Ovary (tissue), 9 donors: ENCODE measurements around the gene SIT1. TPM values are rescaled to one million over a fixed set of nuclear protein-coding genes. Genes with fewer than 3 reads are reported as not detected.

ENCODE experiments used
- DNase-seq, 5 donors: peaks; one replicate each; pipeline ENCODE4 v3.0.0-alpha.2; 2019 to 2020
- H3K27ac ChIP-seq, 2 donors: fragments of 200-600 bp; one replicate each; pipeline versions ENCODE4 v1.5.1 to v1.8.0; 2019 to 2022
- H3K27me3 ChIP-seq: fragments of 200-600 bp; one replicate; pipeline ENCODE4 v1.8.0; 2022
- H3K36me3 ChIP-seq: fragments of 200-600 bp; sonication (generic); one replicate; pipeline ENCODE4 v1.5.1; 2019
- H3K4me1 ChIP-seq: one replicate; pipeline ENCODE4 v1.8.1; 2013; ENCODE audit warnings: mild to moderate bottlenecking, moderate library complexity; ENCODE audit not compliant: insufficient read depth
- H3K4me3 ChIP-seq: fragments of 200-600 bp; sonication (generic); one replicate; pipeline ENCODE4 v1.5.1; 2017
- H3K9me3 ChIP-seq, 2 donors: fragments of 200-600 bp in 1 of 2; sonication (generic) in 1 of 2; one replicate each; pipeline versions ENCODE4 v1.5.1 to v1.8.1; 2013 to 2019; ENCODE audit warnings: mild to moderate bottlenecking in 1 of 2, moderate library complexity in 1 of 2
- EP300 ChIP-seq: sonication (generic); formaldehyde crosslinking; IDR thresholded peaks from one replicate; pipeline ENCODE4 v1.6.1; 2017; ENCODE audit warnings: antibody characterized with exemption
- POLR2A ChIP-seq: fragments of 450-650 bp; IDR thresholded peaks from one replicate; pipeline ENCODE4 v1.6.1; 2017; ENCODE audit warnings: antibody characterized with exemption, mild to moderate bottlenecking, moderate library complexity
- WGBS, 3 donors: extraction: QIAGEN DNeasy Blood & Tissue Kit in 1 of 3; methylation state at CpG; one replicate each; pipeline versions ENCODE4 v1.1.5 to v1.1.7; 2013 to 2017; 5-methylcytosine and 5-hydroxymethylcytosine counted together
- intact Hi-C, 4 donors: fragments of 100-400 bp; cut with DNase I; formaldehyde crosslinking; loops; one replicate each; pipeline versions ENCODE4 v1.11.0 to v1.15.1; 2022 to 2023
- polyA plus RNA-seq, 2 donors: library from polyadenylated mRNA; stranded (reverse); fragments of 200-250 nt in 1 of 2; fragments of 350-450 nt in 1 of 2; fragmentation: Illumina TruSeq in 1 of 2; extraction: RNeasy Lipid Tissue Mini Kit (QIAGEN cat#74804) in 1 of 2; gene quantifications; one replicate each; pipeline ENCODE4 v1.2.3, GENCODE V29; 2013 to 2014
- total RNA-seq, 7 donors: library from RNA; depleted of rRNA in 2 of 7; stranded (reverse); fragments of >200 nt in 2 of 7; fragmentation: NEBNext Ultra II Directional in 3 of 7; extraction: Animal tissue kit (Norgen Biotek cat#: 25700) in 3 of 7; gene quantifications; one replicate each; pipeline versions ENCODE4 v1.1.0 to v1.2.4, GENCODE V29; 2016 to 2023
- TF ChIP-seq, protein P1 (sequence below), 3 donors: fragments of 450-650 bp in 2 of 3; fragments of 200-600 bp in 1 of 3; IDR thresholded peaks; one replicate each; pipeline versions ENCODE4 v1.5.1 to v1.8.0; 2016 to 2022; ENCODE audit warnings: antibody characterized with exemption in 3 of 3, mild to moderate bottlenecking in 1 of 3
- donor health status: DM: no; HTN: no; CAD: no; lungs with moderate emphysema.
- donor health status: DM: no; HTN: no; CAD: no.
- donor health status: Bipolar disorder and iron deficiency.
- donor health status: DM: yes; HTN: yes; CAD: no.
- donor health status: DM: no; HTN: no; CAD: no.
- donor health status: DM: yes; HTN: yes; CAD: no.

The SIT1 gene
- total and polyA plus RNA-seq, 9 donors: 0.20 to 0.82 (median 0.56) TPM; not detected in 3

DNA sequence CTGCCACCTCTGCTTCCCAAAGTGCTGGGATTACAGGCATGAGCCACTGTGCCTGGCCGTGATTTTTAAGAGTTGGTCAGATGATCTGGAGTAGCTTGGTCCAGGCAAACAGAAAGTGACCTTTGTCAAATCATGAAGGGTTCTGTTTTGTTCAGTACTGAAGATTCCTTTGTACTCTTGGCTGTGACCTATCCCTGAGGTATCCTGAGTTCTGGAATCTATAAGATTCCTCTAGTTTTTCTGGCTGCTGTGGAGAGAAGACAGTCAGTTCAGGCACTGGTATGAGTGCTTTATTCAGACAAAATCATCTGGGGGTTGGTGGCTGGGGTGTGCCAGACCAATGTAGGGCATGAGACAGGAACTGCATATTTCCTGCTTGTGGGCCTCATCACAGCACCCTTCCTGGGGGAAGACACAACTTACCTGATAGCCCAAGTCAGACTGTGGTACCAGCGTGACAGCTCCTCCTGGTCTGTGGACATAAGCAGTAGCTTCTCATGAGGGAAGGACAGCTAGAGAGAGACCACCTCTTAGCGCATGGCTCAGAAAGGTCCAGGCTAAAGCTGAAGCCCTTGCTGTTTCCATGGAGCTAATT is 11.1 kb upstream of the SIT1 start:
- Histone ChIP-seq H3K36me3 (no peaks in the 10 kb centered on the region), H3K4me1 (no peaks in the 10 kb centered on the region), H3K27me3 (no peaks in the 10 kb centered on the region), H3K27ac (no peak overlapping the region), H3K4me3 (no peak overlapping the region), H3K9me3 (no peaks in the 10 kb centered on the region)
- 67 to 75% (median 72%) methylated on average over 3 of the region's 3 CpGs for WGBS, 3 donors
- DNase-seq: no peak
- TF ChIP-seq POLR2A (no peak), EP300 (no peak)
- TF ChIP-seq, protein P1, sequence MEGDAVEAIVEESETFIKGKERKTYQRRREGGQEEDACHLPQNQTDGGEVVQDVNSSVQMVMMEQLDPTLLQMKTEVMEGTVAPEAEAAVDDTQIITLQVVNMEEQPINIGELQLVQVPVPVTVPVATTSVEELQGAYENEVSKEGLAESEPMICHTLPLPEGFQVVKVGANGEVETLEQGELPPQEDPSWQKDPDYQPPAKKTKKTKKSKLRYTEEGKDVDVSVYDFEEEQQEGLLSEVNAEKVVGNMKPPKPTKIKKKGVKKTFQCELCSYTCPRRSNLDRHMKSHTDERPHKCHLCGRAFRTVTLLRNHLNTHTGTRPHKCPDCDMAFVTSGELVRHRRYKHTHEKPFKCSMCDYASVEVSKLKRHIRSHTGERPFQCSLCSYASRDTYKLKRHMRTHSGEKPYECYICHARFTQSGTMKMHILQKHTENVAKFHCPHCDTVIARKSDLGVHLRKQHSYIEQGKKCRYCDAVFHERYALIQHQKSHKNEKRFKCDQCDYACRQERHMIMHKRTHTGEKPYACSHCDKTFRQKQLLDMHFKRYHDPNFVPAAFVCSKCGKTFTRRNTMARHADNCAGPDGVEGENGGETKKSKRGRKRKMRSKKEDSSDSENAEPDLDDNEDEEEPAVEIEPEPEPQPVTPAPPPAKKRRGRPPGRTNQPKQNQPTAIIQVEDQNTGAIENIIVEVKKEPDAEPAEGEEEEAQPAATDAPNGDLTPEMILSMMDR (IDR thresholded peaks at IDR 0.05): no peak
- intact Hi-C loops: loop anchor here in 2 of 4 donors (5.0 kb wide), 2 partner anchors 65 to 70 kb away; partner anchors contain the start of genes CREB3 (in 1 of the 2) and TLN1 (in 1 of the 2)

DNA sequence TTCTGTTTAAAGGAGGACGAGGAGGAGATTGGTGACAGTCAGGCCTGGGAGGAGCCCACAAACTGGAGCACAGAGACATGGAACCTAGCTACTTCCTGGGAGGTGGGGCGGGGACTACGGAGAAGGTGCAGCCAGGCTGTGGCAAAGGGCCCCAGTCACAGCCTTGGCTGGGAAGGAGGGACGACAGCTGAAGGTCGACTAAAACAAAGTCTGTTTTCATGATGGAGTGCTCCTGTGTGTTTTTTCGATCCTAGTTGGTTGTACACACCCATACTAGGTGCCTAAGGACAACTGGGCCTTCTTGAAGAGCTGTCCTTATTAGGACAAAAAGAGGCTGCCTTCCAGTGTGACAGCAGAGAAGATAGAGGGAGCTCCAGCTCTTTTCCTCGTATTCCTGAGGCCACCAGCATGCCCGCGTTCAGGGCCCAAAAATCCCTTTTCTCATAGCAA is 10.3 kb upstream of the SIT1 start:
- H3K27ac ChIP-seq: no peak overlapping the region
- no peaks in the 10 kb centered on the region for H3K36me3 ChIP-seq
- intact Hi-C loops: loop anchor here in 2 of 4 donors (5.0 kb wide), 2 partner anchors 66 to 71 kb away; partner anchors contain the start of genes CREB3 (in 1 of the 2) and TLN1 (in 1 of the 2)
- H3K27me3 ChIP-seq: no peaks in the 10 kb centered on the region
- no peak for DNase-seq
- 40 to 52% (median 47%) methylated on average over 9 of the region's 9 CpGs for WGBS, 3 donors
- no peak overlapping the region for H3K4me3 ChIP-seq
- no peaks in the 10 kb centered on the region for H3K9me3 ChIP-seq
- no peaks in the 10 kb centered on the region for H3K4me1 ChIP-seq
- TF ChIP-seq, protein P1 (IDR thresholded peaks at IDR 0.05): peak in 1 of 3 donors; percentile 22
- no peak for TF ChIP-seq POLR2A
- TF ChIP-seq EP300: no peak

DNA sequence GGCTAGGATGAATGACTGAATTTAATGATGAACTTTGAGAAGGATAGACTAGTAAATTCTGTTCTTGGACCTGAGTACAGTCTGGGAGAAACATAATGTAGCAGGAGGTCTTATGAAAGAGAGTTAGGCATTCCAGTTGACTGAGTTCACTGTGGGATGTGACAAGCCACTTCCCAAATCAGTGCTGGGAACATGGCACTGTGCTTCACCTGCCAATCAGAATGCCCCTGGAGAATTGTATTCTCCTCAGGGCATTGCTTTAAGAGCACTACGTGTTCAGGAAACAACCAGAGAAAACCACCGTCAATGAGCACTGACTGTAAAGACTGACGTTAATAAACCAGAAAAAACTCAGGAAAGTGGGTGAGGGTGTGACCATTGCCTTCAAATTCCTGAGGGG is 8.6 kb upstream of the SIT1 start:
- intact Hi-C loops: loop anchor here in 2 of 4 donors (2.0 to 10.0 kb wide), 4 partner anchors 29 to 165 kb away; partner anchors contain the start of genes RUSC2 (in 1 of the 2) and TPM2 (in 1 of the 2)
- H3K27ac ChIP-seq: no peak overlapping the region

DNA sequence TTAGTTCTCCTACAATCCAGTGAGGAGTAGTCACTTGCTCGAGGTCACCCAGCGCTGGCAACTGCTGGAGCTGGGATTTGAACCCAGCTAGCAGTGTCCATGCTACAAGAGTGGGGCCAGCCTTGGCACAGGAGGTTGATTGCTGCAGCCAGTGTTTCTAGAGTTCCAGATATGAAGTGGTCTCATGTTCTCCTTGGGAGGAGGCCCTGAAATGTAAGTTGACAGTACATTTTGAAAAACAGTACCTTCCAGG is 8.2 kb upstream of the SIT1 start:
- Histone ChIP-seq H3K4me3 (peak overlapping the region; percentile 94), H3K36me3 (no peaks in the 10 kb centered on the region), H3K27ac (peak overlapping the region in 1 of 2 donors; percentile 97), H3K9me3 (no peaks in the 10 kb centered on the region), H3K4me1 (no peaks in the 10 kb centered on the region), H3K27me3 (no peaks in the 10 kb centered on the region)
- 0 to 3% (median 0%) methylated on average over 2 of the region's 2 CpGs for WGBS, 3 donors
- intact Hi-C loops: loop anchor here in 2 of 4 donors (2.0 to 10.0 kb wide), 4 partner anchors 30 to 164 kb away; partner anchors contain the start of genes RUSC2 (in 1 of the 2) and TPM2 (in 1 of the 2)
- TF ChIP-seq POLR2A (no peak), EP300 (no peak)
- TF ChIP-seq, protein P1 (IDR thresholded peaks at IDR 0.05): no peak
- DNase-seq: peak in 2 of 5 donors; percentile 55 to 64

More for the DNA sequence above, 8.6 kb upstream of the SIT1 start:
- Histone ChIP-seq H3K4me3 (peak overlapping the region; percentile 94), H3K36me3 (no peaks in the 10 kb centered on the region), H3K27me3 (no peaks in the 10 kb centered on the region), H3K9me3 (no peaks in the 10 kb centered on the region), H3K4me1 (no peaks in the 10 kb centered on the region)
- no peak for DNase-seq
- WGBS, 3 donors: 71 to 73% (median 73%) methylated on average over 3 of the region's 3 CpGs
- TF ChIP-seq, protein P1 (IDR thresholded peaks at IDR 0.05): no peak
- TF ChIP-seq EP300: peak; percentile 91
- no peak for TF ChIP-seq POLR2A
